Measurements from ENCODE around the gene CCDC197.

CCDC197 gene

DNA sequence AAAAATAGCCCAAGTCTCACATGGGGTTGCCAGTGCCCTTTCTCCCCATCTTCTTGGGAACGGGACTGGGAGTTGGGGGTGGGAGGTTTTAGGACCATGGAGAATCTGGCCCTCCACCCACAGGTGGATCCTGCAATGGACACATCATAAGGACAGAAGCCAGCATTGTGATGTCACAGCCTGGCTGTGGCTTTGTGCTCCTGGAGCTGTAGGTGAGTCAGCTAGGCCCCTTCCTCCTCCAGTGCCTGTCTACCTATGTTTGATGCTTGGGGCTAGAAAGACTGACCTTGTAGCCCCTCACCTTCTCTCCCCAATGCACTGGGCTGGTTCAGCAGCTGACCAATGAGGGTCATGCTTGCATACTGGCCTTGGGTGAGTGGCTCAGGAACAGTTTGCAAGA is at the start of gene CCDC197:
TSS of gene CCDC197 (plus strand) at position 220 of the 400 bp plus-strand sequence. CDS start 831 bp downstream, outside the sequence.
- no peak for DNase-seq

DNA sequence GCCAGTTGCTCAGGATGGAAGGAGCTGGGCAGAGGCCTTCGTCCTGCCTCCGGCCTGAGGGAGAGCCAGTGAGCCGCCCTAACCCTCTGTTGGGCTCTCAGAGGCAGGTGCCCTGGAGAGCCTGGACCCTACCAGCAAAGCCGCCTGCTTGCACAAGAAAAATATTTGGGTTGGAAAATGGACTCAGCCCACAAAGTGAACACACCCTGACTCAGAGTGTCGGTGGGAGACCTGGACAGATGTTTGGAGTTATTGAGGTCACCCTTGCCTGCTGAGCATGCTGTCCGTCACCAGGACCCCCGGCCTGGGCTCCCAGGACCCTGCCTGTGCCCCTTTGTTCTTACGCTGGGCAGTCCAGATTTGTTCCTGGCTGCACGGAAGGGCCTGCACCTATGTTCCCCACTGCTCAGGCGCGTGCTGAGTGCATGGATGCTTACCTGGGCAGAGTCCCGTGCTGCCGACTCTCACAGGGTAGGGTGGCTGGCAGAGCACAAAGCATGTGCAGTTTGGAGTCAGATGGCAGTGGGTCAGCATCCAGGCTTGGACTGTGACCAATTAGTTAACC is 47.5 kb upstream of the CCDC197 start:
- DNase-seq: no peak

DNA sequence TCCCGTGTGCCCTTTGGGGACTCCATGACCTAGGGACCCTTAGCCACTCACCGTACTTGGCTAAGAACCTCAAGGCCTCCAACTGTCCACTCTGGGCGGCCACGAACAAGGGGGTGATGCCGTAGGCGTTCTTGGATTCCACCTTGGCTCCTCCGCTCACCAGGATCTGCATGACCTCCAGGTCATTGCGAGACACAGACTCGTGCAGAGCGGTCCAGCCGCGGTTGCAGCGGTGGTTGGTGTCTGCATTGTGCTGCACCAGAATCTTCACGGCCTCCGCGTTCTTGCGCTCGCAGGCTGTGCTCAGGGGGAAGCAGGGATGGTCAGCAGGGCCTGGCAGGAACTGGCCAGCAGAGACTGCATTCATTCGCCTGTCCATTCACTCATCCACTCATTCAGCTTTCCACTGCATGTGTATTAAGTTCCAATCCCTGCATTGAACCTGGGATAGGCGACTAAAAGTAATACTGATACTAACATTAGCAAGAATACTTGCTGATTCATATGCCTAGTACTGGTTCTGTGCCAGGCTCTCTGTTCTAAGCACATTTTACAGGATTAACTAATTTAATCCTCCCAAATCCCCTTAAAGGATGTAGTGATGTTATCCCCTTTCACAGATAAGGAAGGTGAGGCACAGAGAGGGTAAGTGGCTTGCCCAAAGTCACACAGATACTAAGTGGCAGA is 46.0 kb upstream of the CCDC197 start:
- DNase-seq: no peak

DNA sequence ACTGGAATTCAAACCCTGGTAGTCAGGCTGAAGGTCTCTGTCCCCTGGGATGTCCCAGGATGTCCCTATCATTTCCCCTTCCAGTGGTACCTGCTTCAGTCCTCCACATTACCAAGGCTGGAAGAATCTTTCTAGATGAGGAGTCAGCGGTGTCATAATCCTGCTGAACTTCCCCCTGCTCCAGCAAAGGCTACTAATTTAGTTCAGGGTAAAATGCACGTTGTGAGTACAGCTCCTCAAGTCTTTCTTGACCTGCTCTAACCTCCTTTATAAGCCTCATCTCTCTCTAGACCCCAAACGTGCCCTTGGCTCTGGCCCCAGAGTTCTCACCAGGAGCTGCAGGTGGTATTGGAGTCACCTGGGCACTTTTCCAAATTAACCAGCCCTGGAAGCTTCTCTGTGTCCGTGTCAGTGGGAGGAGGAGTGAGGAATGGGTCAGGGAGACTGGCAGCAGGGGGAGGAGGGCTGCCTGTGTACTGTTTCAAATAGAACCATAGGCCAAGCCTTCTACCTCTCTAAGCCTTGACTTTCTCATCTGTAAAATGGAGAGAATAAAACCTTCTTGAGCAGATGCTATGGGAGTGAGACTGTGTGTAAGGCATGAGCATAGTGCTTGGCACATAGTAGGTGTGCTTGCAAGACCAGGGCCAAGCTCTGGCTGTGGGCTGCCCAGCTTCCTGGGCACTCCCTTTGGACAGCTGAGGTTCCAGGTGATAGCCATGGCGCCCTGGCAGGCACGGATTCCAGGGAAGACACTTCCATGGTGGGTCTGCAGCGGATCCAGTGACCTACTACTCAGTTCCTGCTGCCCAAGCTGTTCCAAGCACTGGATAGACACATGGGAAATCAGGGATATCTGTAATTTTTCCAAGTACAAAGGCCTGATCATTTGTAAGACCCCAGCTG is 45.2 kb upstream of the CCDC197 start:
- no peak for DNase-seq

DNA sequence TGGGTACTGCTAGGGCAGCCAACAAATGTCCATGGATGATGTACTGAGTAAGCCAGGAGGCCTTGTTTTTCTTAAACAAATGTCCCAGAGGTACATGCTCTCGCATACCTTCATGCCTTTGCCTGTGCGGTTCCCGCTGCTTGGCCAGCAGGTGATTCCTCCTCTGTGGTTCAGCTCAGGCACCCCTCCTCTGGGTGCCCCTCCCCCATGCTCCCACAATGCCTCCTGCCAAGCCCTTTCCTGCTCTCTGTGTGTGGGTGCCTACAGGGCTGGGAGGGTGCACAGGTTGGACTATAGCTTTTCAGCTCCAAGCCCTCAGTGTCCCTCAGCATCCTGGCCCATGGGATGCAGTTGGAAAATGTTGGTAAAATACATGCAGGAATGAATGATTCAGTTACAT is 44.3 kb upstream of the CCDC197 start:
- DNase-seq: no peak

GRCh38 chr14:93953263-93953662 is 43.8 kb upstream of the CCDC197 start:
- DNase-seq: no peak

DNA sequence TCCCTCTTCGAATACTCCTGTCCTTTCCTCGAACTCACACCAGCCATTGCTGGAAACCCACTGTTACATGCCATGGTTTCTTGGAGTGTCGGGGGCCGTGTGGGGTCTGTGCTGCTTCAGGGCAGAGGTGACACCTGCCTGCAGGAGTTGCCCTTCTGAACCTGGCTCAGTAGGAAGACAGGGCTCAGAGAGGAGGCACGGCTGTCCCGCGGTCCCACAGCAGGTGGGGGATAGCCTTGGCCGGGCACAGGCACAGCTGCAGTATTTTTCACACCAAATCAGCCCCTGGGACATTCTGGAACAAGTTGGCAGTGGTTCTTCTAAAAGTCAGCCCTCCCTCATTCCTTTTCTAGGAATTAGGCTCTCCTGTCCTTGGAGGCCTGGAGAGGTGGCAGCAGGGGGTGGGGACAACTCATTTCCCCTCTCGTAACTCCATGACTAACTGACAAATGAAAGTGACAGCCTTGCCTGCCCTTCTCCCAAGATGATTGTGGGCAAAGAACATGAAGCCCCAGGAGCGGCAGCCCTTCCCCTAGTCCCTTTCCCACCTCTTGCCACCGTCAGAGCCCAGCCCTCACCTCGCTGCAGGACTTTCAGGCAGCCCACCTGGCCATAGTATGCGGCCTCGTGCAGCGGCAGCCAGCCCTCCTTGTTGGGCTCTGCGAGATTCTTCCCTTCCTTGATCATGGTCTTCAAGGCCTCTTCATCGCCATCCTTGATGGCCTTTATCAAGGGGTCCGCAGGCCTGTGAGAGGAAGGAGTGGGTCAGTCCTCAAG is 43.2 kb upstream of the CCDC197 start:
- no peak for DNase-seq

DNA sequence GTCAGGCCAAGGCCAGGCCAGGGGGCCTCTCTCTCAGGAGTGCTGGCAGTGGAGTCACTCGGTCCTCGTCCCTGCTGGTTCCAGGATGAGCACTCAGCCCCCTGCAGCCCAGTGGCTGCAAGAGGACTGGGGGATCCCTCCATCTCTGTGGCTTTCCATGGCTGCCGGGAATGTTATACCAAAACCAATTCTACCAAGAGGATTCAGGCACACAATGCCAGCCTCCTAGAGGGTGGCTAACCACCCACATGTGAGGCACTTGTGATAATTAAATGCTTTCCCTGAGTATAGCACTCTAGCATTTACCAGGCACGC is 42.6 kb upstream of the CCDC197 start:
- no peak for DNase-seq

GRCh38 chr14:93954900-93955849 is 41.9 kb upstream of the CCDC197 start:
- DNase-seq: no peak

GRCh38 chr14:93955850-93956481 is 41.1 kb upstream of the CCDC197 start:
- DNase-seq: no peak

DNA sequence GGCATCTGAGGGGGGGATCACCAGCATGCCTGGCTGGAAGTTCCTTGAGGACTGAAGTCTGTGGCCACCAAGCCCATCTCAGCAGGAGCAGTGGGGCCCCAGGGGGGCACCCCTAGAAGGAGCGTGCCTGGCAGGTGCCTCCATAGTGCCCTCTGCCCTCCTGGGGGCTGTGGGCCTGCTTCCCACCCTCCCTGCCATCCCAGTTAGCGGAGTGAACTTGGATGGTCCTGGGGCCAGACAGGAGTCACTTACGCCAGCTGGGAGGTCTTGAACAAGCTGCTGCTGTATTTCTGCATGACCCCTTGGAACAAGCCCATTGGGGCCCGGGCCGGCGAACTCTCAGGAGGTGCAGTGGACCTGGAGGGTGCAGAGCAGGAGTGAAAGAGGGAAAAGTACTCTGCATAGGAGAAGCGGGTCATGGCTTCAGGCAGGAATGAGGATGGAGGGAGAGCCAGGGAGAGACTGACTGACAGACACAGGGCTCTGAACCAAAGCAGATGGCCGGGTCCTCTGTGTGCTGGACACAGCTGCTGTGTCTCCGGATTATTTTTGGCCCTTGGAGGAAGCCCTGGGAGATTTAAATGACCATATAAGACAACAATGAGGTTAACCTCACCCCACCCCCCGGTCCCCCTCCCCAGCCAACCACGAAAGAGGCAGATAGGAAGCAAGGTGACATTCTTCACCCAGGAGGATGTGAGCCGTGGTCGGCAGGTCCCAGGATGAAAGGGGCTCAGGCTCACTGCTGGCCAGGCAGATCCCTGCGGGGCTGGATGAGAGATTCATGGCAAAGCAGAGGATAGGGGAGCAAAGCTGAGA is 40.4 kb upstream of the CCDC197 start:
- no peak for DNase-seq

DNA sequence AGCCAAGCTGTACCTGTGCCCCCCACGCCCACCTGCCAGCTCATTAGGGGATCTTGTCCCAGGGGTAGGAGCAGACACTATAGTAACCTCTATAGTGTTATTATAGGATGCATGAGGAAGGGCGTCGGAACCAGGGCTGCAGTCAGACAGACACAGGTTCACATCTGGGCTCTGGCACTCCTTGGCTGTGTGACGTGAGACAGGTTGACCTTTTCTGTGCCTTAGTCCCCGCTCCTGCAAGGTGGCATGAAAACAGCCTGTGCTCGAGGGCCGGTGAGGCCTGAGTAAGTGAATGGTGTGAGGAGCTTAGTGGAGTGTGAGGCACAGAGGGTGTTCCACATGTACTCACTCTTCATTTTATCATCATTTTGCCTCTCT is 39.8 kb upstream of the CCDC197 start:
- no peak for DNase-seq

GRCh38 chr14:93957751-93958566 is 39.1 kb upstream of the CCDC197 start:
- no peak for DNase-seq

DNA sequence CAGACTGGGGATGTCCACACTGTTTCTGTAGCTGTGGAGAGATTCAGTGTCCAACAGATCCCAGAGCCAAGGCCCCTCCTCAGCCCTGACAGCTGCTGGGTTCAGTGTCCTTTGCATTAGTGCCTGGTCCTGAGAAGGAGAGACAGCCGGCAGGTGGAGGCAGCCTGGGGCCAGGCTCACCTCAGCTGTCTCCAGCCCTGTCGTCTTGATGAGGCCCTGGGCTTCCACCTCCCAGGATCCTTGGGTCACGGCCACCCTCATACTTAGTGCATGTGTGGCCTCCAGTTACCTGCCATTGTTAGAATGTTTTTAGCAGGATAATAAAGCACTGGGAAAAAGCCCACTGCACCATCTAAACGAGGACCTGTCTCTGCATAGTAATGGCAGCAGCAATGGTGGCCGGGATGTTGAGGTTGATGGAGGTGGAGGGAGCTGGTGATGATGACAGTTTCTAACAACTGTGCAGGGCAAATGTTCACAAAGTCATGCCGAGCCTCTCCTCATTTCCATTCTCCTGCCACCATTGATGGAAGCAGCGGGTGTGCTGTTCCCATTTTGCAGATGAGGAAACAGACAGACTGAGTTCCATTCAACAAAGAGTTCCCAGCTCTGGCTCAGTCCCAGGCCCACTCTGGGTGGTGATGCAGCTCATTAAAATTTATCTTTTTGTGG is 38.4 kb upstream of the CCDC197 start:
- no peak for DNase-seq

- DNase-seq: no peak
Measured at GRCh38 chr14:93959239-93960107, 37.6 kb upstream of the CCDC197 start.

GRCh38 chr14:93960108-93960475 is 37.0 kb upstream of the CCDC197 start:
- DNase-seq: no peak

DNA sequence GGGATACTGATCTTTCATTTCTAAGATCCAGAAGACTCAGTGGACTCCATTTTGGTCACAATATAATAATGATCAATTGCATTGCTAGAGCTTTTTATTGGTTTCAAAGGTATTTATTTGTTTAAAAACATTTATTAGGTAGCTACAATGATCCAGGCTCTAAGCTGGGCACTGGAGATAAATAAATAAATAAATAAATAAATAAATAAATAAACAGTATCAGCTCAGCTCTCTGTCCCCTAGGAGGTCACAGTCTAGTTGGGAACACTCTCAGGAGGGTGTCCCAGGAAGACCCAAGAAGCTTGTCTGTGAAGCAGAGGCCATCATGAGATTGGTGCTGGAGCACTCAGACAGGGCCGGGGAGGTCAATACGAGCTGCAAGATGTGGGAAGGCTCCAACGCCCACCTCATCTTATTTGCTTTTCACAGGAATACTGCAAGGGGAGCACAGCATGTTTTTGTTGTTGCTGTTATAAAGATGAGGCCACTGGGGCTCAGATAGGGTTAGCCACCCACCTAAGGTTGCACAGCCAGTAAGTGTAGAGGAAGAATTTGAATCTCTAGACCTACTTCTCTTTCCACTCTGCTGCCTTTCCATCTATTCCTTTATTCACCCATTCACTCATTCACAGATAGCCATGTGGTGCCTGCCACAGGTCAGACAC is 36.2 kb upstream of the CCDC197 start:
- DNase-seq: no peak

- DNase-seq: no peak
Measured at GRCh38 chr14:93961620-93962019, 35.5 kb upstream of the CCDC197 start.
